Mesenchymal stem cell (in vitro differentiated cells and primary cell): ENCODE measurements around the gene BEAN1.

Source experiments
- DNase-seq: peaks from one replicate; pipeline ENCODE4 v3.0.0-alpha.2; 2013
- H2AFZ ChIP-seq: one replicate; pipeline ENCODE4 v1.6.1; 2013; ENCODE audit warnings: low read depth, mild to moderate bottlenecking, control low read depth, inconsistent platforms, low read length, moderate library complexity
- H2AK5ac ChIP-seq: 2 replicates; pipeline ENCODE4 v1.6.1; 2013; ENCODE audit warnings: low read length, moderate library complexity, mild to moderate bottlenecking, inconsistent platforms; ENCODE audit not compliant: severe bottlenecking
- H2BK120ac ChIP-seq: one replicate; pipeline ENCODE4 v1.6.1; 2013; ENCODE audit warnings: low read depth, mild to moderate bottlenecking, inconsistent platforms, low read length, moderate library complexity
- H2BK12ac ChIP-seq, 2 experiments: one replicate each; pipeline ENCODE4 v1.6.1; 2013; ENCODE audit warnings: inconsistent platforms in 2 of 2, low read length in 2 of 2, mild to moderate bottlenecking in 2 of 2, moderate library complexity in 2 of 2, control low read depth in 1 of 2
- H2BK15ac ChIP-seq: one replicate; pipeline ENCODE4 v1.6.1; 2013; ENCODE audit warnings: mild to moderate bottlenecking, low read depth, inconsistent platforms; ENCODE audit not compliant: poor library complexity, severe bottlenecking
- H2BK5ac ChIP-seq: 2 replicates; pipeline ENCODE4 v1.6.1; 2013; ENCODE audit warnings: low read depth, mild to moderate bottlenecking, low read length, control low read depth, inconsistent platforms; ENCODE audit not compliant: poor library complexity, severe bottlenecking
- H3K14ac ChIP-seq, 2 experiments: one replicate each; pipeline ENCODE4 v1.6.1; 2013; ENCODE audit warnings: inconsistent platforms in 2 of 2, low read length in 2 of 2, control low read depth in 1 of 2, mild to moderate bottlenecking in 1 of 2, moderate library complexity in 1 of 2
- H3K18ac ChIP-seq, 2 experiments: one replicate each; pipeline ENCODE4 v1.6.1; 2013; ENCODE audit warnings: inconsistent platforms in 2 of 2, low read length in 2 of 2, control low read depth in 1 of 2, low read depth in 1 of 2, mild to moderate bottlenecking in 1 of 2
- H3K23ac ChIP-seq, 2 experiments: one replicate each; pipeline ENCODE4 v1.6.1; 2013; ENCODE audit warnings: inconsistent platforms in 2 of 2, low read length in 2 of 2, mild to moderate bottlenecking in 2 of 2, moderate library complexity in 2 of 2, control low read depth in 1 of 2
- H3K27ac ChIP-seq: 2 replicates; pipeline ENCODE4 v1.5.1; 2013; ENCODE audit warnings: mild to moderate bottlenecking, moderate library complexity, low read length, control low read depth, inconsistent platforms; ENCODE audit not compliant: poor library complexity, severe bottlenecking
- H3K27me3 ChIP-seq, 2 experiments: 2 replicates each; pipeline versions ENCODE4 v1.6.1 to v1.7.0; 2013; ENCODE audit warnings: low read length in 2 of 2, mild to moderate bottlenecking in 2 of 2, moderate library complexity in 2 of 2, control low read depth in 1 of 2, inconsistent platforms in 1 of 2; ENCODE audit not compliant: control insufficient read depth in 1 of 2, insufficient read depth in 1 of 2
- H3K36me3 ChIP-seq, 2 experiments: 2 replicates each; pipeline versions ENCODE4 v1.6.1 to v1.7.0; 2013; ENCODE audit warnings: low read length in 2 of 2, control low read depth in 1 of 2, inconsistent platforms in 1 of 2, low read depth in 1 of 2, mild to moderate bottlenecking in 1 of 2; ENCODE audit not compliant: insufficient read depth in 2 of 2, control insufficient read depth in 1 of 2
- H3K4ac ChIP-seq, 2 experiments: one replicate each; pipeline ENCODE4 v1.6.1; 2013; ENCODE audit warnings: inconsistent platforms in 2 of 2, low read length in 2 of 2, mild to moderate bottlenecking in 2 of 2, moderate library complexity in 2 of 2, control low read depth in 1 of 2, low read depth in 1 of 2
- H3K4me1 ChIP-seq: 2 replicates; pipeline ENCODE4 v1.6.1; 2013; ENCODE audit warnings: low read depth, low read length, control low read depth; ENCODE audit not compliant: control insufficient read depth, insufficient read depth
- H3K4me2 ChIP-seq: 2 replicates; pipeline ENCODE4 v1.6.1; 2013; ENCODE audit warnings: low read length, mild to moderate bottlenecking, inconsistent platforms; ENCODE audit not compliant: poor library complexity, severe bottlenecking
- H3K4me3 ChIP-seq, 2 experiments: 2 replicates each; pipeline versions ENCODE4 v1.5.1 to v1.7.0; 2013; ENCODE audit warnings: low read length in 2 of 2, mild to moderate bottlenecking in 2 of 2, control low read depth in 1 of 2, low read depth in 1 of 2; ENCODE audit not compliant: insufficient read depth in 1 of 2
- H3K79me1 ChIP-seq: replicated peaks from 2 replicates; pipeline ENCODE4 v1.6.1; 2013; ENCODE audit warnings: mild to moderate bottlenecking, control low read depth, low read length, inconsistent platforms; ENCODE audit not compliant: poor library complexity, severe bottlenecking
- H3K9ac ChIP-seq: 2 replicates; pipeline ENCODE4 v1.7.0; 2013; ENCODE audit warnings: mild to moderate bottlenecking, low read length, moderate library complexity
- H3K9me3 ChIP-seq: 2 replicates; pipeline ENCODE4 v1.7.0; 2013; ENCODE audit warnings: mild to moderate bottlenecking, low read length; ENCODE audit not compliant: control insufficient read depth
- H4K8ac ChIP-seq: one replicate; pipeline ENCODE4 v1.6.1; 2013; ENCODE audit warnings: inconsistent platforms, mild to moderate bottlenecking, low read length, moderate library complexity
- H4K91ac ChIP-seq: one replicate; pipeline ENCODE4 v1.6.1; 2013; ENCODE audit warnings: mild to moderate bottlenecking, low read length, inconsistent platforms
- WGBS: methylation state at CpG from one replicate; pipeline ENCODE4 v1.1.7; 2013; ENCODE audit warnings: mixed read lengths; 5-methylcytosine and 5-hydroxymethylcytosine counted together

The BEAN1 gene

GRCh38 chr16:66397736-66398433, 29.2 kb upstream of the BEAN1 start:
- Histone ChIP-seq H3K9ac (no peak overlapping the region), H3K4me2 (no peak overlapping the region), H3K23ac (no peak overlapping the region), H3K27me3 (peaks cover 0 to 8% of the 10 kb centered on the region in 2 experiments), H3K4ac (no peak overlapping the region), H2BK5ac (no peak overlapping the region), H2BK120ac (no peak overlapping the region), H4K91ac (no peak overlapping the region), H3K36me3 (no peaks in the 10 kb centered on the region), H2BK15ac (no peak overlapping the region), H2AFZ (no peak overlapping the region), H2AK5ac (no peak overlapping the region), H4K8ac (no peak overlapping the region), H2BK12ac (no peak overlapping the region), H3K14ac (no peak overlapping the region), H3K4me1 (peaks cover 10% of the 10 kb centered on the region), H3K9me3 (no peaks in the 10 kb centered on the region), H3K4me3 (no peak overlapping the region), H3K27ac (no peak overlapping the region), H3K79me1 (no peaks in the 10 kb centered on the region), H3K18ac (no peak overlapping the region)
- no peak for DNase-seq
- WGBS = 94% methylated on average over 4 of the region's 5 CpGs

DNA sequence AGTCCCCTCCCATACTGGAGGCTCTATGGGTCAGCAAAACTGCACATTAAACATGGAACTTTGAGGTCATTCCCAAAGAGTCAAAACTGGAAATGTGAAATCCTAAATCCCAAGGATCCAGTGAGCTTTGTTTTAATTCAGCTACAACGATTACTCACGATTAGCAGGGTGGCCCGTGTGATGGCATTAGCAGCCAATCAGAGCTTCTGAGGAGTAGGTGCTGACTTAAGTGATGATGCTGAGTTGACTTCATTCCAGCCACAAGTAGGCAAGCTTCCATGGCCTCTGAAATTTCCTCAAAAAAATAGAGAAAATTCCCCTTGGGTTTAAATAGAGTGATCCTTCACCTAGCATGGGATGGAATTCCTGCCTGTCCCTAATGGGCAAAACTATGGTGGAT, 28.1 kb upstream of the BEAN1 start:
- H3K4me3 ChIP-seq = no peak overlapping the region
- no peak overlapping the region for H2AFZ ChIP-seq
- H3K4me1 ChIP-seq = peaks cover 10% of the 10 kb centered on the region
- H2BK5ac ChIP-seq = no peak overlapping the region
- no peak overlapping the region for H3K23ac ChIP-seq
- no peak overlapping the region for H3K9ac ChIP-seq
- no peak overlapping the region for H2AK5ac ChIP-seq
- no peak overlapping the region for H2BK120ac ChIP-seq
- no peaks in the 10 kb centered on the region for H3K79me1 ChIP-seq
- no peak overlapping the region for H3K27ac ChIP-seq
- no peak overlapping the region for H2BK12ac ChIP-seq
- H3K14ac ChIP-seq = no peak overlapping the region
- peaks cover 0 to 10% of the 10 kb centered on the region in 2 experiments for H3K27me3 ChIP-seq
- H4K91ac ChIP-seq = no peak overlapping the region
- H4K8ac ChIP-seq = no peak overlapping the region
- no peaks in the 10 kb centered on the region for H3K36me3 ChIP-seq
- no peak overlapping the region for H2BK15ac ChIP-seq
- 95% methylated on average over 3 of the region's 3 CpGs for WGBS
- no peak overlapping the region for H3K18ac ChIP-seq
- H3K4me2 ChIP-seq = no peak overlapping the region
- no peak overlapping the region for H3K4ac ChIP-seq
- no peaks in the 10 kb centered on the region for H3K9me3 ChIP-seq
- no peak for DNase-seq

DNA sequence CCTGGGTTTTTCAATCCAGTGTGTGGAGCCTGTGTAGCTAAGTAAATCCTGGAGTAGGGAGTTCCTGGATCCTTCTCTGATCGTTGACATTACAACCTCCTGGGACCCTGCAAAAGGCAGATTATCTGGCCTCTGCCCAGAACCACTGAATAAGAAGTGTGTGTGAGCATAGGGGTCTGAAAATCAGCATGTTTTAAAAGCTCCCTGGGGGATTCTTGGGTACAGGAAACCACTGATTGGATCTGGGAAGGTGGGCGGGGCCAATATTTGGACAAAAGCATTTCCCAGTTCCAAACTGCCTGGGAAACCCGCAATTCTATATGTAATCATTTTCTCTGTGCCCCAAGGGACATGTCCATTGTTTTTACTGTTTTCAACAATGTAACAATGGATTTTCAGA, 27.2 kb upstream of the BEAN1 start:
- H3K14ac ChIP-seq = no peak overlapping the region
- no peak overlapping the region for H2BK12ac ChIP-seq
- H3K9me3 ChIP-seq = peaks cover 3% of the 10 kb centered on the region
- H2AK5ac ChIP-seq = no peak overlapping the region
- no peak overlapping the region for H3K23ac ChIP-seq
- WGBS = 79% methylated on average over 3 of the region's 3 CpGs
- no peak overlapping the region for H2BK5ac ChIP-seq
- no peak overlapping the region for H4K8ac ChIP-seq
- no peak overlapping the region for H3K4ac ChIP-seq
- no peak for DNase-seq
- no peak overlapping the region for H3K4me2 ChIP-seq
- no peak overlapping the region for H2BK15ac ChIP-seq
- no peak overlapping the region for H2BK120ac ChIP-seq
- no peak overlapping the region for H3K4me3 ChIP-seq
- no peak overlapping the region for H3K18ac ChIP-seq
- no peaks in the 10 kb centered on the region for H3K36me3 ChIP-seq
- H2AFZ ChIP-seq = no peak overlapping the region
- peaks cover 0 to 18% of the 10 kb centered on the region in 2 experiments for H3K27me3 ChIP-seq
- H4K91ac ChIP-seq = no peak overlapping the region
- H3K4me1 ChIP-seq = peaks cover 10% of the 10 kb centered on the region
- H3K9ac ChIP-seq = no peak overlapping the region
- H3K27ac ChIP-seq = no peak overlapping the region
- H3K79me1 ChIP-seq = no peaks in the 10 kb centered on the region

DNA sequence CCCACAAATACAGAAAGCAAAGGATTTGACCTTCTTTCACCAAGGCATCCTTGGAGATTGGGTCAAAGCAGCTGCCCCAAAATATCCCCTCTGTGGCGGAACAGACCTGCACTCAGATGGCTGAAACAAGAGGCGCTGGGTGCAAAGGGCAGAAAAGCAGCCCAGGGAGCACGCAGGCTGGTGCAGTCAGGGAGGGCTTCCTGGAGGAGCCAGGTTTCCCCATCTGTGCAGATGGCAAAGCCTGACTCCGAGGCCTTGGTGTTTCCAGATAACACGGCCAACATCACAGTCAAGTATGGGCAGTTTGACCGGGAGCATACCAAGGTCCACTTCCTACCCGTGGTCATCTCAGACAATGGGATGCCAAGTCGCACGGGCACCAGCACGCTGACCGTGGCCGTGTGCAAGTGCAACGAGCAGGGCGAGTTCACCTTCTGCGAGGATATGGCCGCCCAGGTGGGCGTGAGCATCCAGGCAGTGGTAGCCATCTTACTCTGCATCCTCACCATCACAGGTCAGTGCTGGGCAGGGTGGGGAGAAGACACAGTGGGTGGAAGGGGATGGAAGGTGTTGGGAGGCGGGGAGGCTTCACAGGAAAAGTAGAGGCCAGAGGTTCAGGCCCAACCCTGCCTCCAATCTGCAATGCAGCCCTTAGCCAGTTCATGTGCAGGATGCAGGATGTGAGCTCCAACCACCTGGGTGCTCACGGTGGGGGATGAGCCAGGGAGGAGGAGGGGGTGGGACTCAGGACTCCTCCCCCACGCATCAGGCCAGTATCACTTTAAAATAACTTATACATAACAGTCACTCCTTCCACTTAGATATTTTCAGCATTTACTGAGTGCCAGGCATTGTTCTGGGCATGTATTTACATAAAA, 26.4 kb upstream of the BEAN1 start:
- H2AK5ac ChIP-seq = peak overlapping the region; percentile 6

More for the DNA sequence above, 26.4 kb upstream of the BEAN1 start:
- Histone ChIP-seq H3K18ac (no peak overlapping the region), H3K4me2 (no peak overlapping the region), H3K4me3 (peak overlapping the region in 1 of 2 experiments; percentile 9), H3K23ac (no peak overlapping the region), H3K9me3 (peaks cover 7% of the 10 kb centered on the region), H4K8ac (peak overlapping the region; percentile 29), H2BK12ac (no peak overlapping the region), H3K9ac (no peak overlapping the region), H3K79me1 (no peaks in the 10 kb centered on the region), H2AFZ (no peak overlapping the region), H3K27me3 (peaks cover 0 to 23% of the 10 kb centered on the region in 2 experiments), H2BK15ac (no peak overlapping the region), H3K14ac (no peak overlapping the region), H3K27ac (no peak overlapping the region), H4K91ac (no peak overlapping the region), H2BK5ac (no peak overlapping the region), H3K4me1 (peaks cover 10% of the 10 kb centered on the region), H2BK120ac (no peak overlapping the region), H3K4ac (no peak overlapping the region), H3K36me3 (no peaks in the 10 kb centered on the region)
- DNase-seq = no peak
- 92% methylated on average over 18 of the region's 20 CpGs for WGBS
